ENCODE measurements around the gene PAFAH2. TPM values are rescaled to one million over a fixed set of nuclear protein-coding genes. Genes with fewer than 3 reads are reported as not detected.
A peak's percentile ranks its signal among the peaks of the same experiment; 100 is the strongest.

PAFAH2 gene
- total and polyA plus RNA-seq, 2 of the 13 experiments (the other 11 are each of a cell fraction or from before 2014, with no cell fraction given), result 6.9 to 9.4 TPM

- TF ChIP-seq ZNF749 (CRISPR knock-in tag; IDR thresholded peaks at IDR 0.05; ENCODE audit: borderline replicate concordance) (no peak), PRDM4 (CRISPR knock-in tag; IDR thresholded peaks at IDR 0.05; ENCODE audit: borderline replicate concordance) (no peak), ZNF678 (CRISPR knock-in tag; IDR thresholded peaks at IDR 0.05) (no peak), CREB1 (IDR thresholded peaks at IDR 0.05) (no peak), CREB1 (CRISPR knock-in tag; IDR thresholded peaks at IDR 0.05) (peak; percentile 82), ETV5 (CRISPR knock-in tag; IDR thresholded peaks at IDR 0.05; ENCODE audit: borderline replicate concordance) (peak; percentile 91), PRMT3 (CRISPR knock-in tag; IDR thresholded peaks at IDR 0.05; ENCODE audit: borderline replicate concordance, low read depth) (no peak), STAT6 (CRISPR knock-in tag; IDR thresholded peaks at IDR 0.05; ENCODE audit: borderline replicate concordance) (no peak), PHF8 (CRISPR knock-in tag; IDR thresholded peaks at IDR 0.05) (peak; percentile 16; the same call in 1 of the 2 replicates), ZNF83 (CRISPR knock-in tag; IDR thresholded peaks at IDR 0.05; ENCODE audit: borderline replicate concordance) (no peak), FOXP1 (IDR thresholded peaks at IDR 0.05) (no peak), FOXP1 (CRISPR knock-in tag; IDR thresholded peaks at IDR 0.05) (no peak; the same call in 1 of the 2 replicates), GATAD2A (CRISPR knock-in tag; IDR thresholded peaks at IDR 0.05) (peak; percentile 92), SSRP1 (CRISPR knock-in tag; IDR thresholded peaks at IDR 0.05) (peak; percentile 92), POGZ (CRISPR knock-in tag; IDR thresholded peaks at IDR 0.05) (0 out of 2 replicates have a peak, but pooled peaks have one; percentile 28), KLF6 (CRISPR knock-in tag; IDR thresholded peaks at IDR 0.05) (no peak), MIXL1 (CRISPR knock-in tag; IDR thresholded peaks at IDR 0.05) (0 out of 2 replicates have a peak, but pooled peaks have one; percentile 50), MTF2 (CRISPR knock-in tag; IDR thresholded peaks at IDR 0.05; ENCODE audit: borderline replicate concordance) (no peak), ZNF710 (CRISPR knock-in tag; IDR thresholded peaks at IDR 0.05; ENCODE audit: borderline replicate concordance) (peak; percentile 78; the same call in 1 of the 2 replicates), CENPT (CRISPR knock-in tag; IDR thresholded peaks at IDR 0.05; ENCODE audit: low read depth) (no peak), CREM (IDR thresholded peaks at IDR 0.05) (no peak), CREM (CRISPR knock-in tag; IDR thresholded peaks at IDR 0.05) (no peak), ZNF335 (CRISPR knock-in tag; IDR thresholded peaks at IDR 0.05) (no peak), DMAP1 (CRISPR knock-in tag; IDR thresholded peaks at IDR 0.05) (no peak; the same call in 1 of the 2 replicates), CENPBD1 (CRISPR knock-in tag; IDR thresholded peaks at IDR 0.05; ENCODE audit: borderline replicate concordance, low read depth) (no peak)
Observed at GRCh38 chr1:25996966-25997827, 666 bp downstream of the PAFAH2 start (continued).
